ENCODE measurements around the gene SSNA1. TPM values are rescaled to one million over a fixed set of nuclear protein-coding genes. Genes with fewer than 3 reads are reported as not detected.
A peak's percentile ranks its signal among the peaks of the same experiment; 100 is the strongest.

Gene SSNA1
- polyA plus RNA-seq (170 and 195 TPM in 2 replicates), polyA minus RNA-seq (51.7 and 63.3 TPM in 2 replicates)

DNA sequence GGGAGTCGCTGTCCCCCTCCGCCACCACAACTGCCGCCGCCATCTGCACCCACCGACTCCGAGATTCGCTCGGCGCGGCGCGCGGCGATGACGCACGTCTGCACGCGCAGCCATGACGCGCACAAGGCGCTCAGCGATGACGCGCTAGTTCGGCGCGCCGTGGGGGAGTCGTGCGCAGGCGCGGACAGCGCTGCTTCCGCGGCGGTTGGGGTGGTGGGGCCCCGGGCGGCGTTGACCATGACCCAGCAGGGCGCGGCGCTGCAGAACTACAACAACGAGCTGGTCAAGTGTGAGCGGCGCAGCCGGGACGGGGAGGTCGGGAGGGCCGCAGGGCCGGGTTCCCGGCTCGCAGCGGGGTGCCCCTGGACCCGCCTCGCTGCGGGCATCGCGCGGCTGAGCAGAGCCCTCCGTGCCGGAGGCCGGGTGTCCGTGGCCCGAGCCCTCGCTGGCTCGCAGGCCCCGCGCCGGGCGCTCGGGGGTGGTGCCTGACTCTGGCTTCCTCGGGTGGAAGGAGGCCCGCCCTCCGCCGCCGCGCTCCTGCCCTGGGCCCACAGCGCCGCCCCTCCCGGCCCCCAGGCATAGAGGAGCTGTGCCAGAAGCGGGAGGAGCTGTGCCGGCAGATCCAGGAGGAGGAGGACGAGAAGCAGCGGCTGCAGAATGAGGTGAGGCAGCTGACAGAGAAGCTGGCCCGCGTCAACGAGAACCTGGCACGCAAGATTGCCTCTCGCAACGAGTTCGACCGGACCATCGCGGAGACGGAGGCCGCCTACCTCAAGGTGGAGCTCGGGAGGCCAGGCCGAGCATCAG, at the start of gene SSNA1, which contains the start of gene ANAPC2:
TSS of gene SSNA1 (plus strand) at position 187 of the 807 bp plus-strand sequence. CDS start at position 238, 51 bp downstream.
TSS of gene ANAPC2 (minus strand) at position 71 of the 807 bp plus-strand sequence. CDS start at position 43, 28 bp downstream.
- Histone ChIP-seq H3K27ac (ENCODE audit: low read length) (peak within 1 kb of the TSS; percentile 76), H3K9me3 (ENCODE audit: low read length) (no peaks in the 10 kb centered on the region), H3K36me3 (ENCODE audit: insufficient read depth, low read length) (no peaks in the 10 kb centered on the region), H2AFZ (ENCODE audit: low read depth, low read length) (peak within 1 kb of the TSS; percentile 69), H3F3A (ENCODE audit: insufficient read depth, low read length, poor library complexity, severe bottlenecking) (no peaks in the 10 kb centered on the region), H3K4me3 (ENCODE audit: low read length) (peak within 1 kb of the TSS; percentile 98), H3K9me2 (ENCODE audit: insufficient read depth, low read length) (no peaks in the 10 kb centered on the region), H4K20me1 (ENCODE audit: insufficient read depth) (no peaks in the 10 kb centered on the region), H3K79me2 (replicated peaks; ENCODE audit: insufficient read depth, low read length) (peaks cover 14% of the 10 kb centered on the region), H3K27me3 (ENCODE audit: insufficient read depth, low read depth, low read length) (no peaks in the 10 kb centered on the region), H3K9ac (ENCODE audit: low read length) (peak within 1 kb of the TSS; percentile 85), H3K4me2 (ENCODE audit: low read length) (peak within 1 kb of the TSS; percentile 95)
- no peak for TF ChIP-seq EZH2 (IDR thresholded peaks at IDR 0.05; ENCODE audit: borderline replicate concordance, insufficient read depth, low read length, poor library complexity, severe bottlenecking)
- TF ChIP-seq CTCF (IDR thresholded peaks at IDR 0.05; ENCODE audit: poor library complexity, severe bottlenecking): peak; percentile 46
- peak; percentile 51 for TF ChIP-seq SMC3 (conservative IDR thresholded peaks at IDR 0.05; ENCODE audit: poor library complexity)
- TF ChIP-seq, protein P1, sequence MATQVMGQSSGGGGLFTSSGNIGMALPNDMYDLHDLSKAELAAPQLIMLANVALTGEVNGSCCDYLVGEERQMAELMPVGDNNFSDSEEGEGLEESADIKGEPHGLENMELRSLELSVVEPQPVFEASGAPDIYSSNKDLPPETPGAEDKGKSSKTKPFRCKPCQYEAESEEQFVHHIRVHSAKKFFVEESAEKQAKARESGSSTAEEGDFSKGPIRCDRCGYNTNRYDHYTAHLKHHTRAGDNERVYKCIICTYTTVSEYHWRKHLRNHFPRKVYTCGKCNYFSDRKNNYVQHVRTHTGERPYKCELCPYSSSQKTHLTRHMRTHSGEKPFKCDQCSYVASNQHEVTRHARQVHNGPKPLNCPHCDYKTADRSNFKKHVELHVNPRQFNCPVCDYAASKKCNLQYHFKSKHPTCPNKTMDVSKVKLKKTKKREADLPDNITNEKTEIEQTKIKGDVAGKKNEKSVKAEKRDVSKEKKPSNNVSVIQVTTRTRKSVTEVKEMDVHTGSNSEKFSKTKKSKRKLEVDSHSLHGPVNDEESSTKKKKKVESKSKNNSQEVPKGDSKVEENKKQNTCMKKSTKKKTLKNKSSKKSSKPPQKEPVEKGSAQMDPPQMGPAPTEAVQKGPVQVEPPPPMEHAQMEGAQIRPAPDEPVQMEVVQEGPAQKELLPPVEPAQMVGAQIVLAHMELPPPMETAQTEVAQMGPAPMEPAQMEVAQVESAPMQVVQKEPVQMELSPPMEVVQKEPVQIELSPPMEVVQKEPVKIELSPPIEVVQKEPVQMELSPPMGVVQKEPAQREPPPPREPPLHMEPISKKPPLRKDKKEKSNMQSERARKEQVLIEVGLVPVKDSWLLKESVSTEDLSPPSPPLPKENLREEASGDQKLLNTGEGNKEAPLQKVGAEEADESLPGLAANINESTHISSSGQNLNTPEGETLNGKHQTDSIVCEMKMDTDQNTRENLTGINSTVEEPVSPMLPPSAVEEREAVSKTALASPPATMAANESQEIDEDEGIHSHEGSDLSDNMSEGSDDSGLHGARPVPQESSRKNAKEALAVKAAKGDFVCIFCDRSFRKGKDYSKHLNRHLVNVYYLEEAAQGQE (IDR thresholded peaks at IDR 0.05; ENCODE audit: borderline replicate concordance): peak; percentile 66
- peak; percentile 27 for TF ChIP-seq RAD21 (conservative IDR thresholded peaks at IDR 0.05)
- TF ChIP-seq POLR2AphosphoS5 (IDR thresholded peaks at IDR 0.05): no peak
- peak; percentile 93 for TF ChIP-seq MXI1 (conservative IDR thresholded peaks at IDR 0.05; ENCODE audit: poor library complexity, severe bottlenecking)
- TF ChIP-seq EP300 (conservative IDR thresholded peaks at IDR 0.05; ENCODE audit: poor library complexity, severe bottlenecking): peak; percentile 79
- peak; percentile 44 for TF ChIP-seq TAF1 (IDR thresholded peaks at IDR 0.05; ENCODE audit: low read depth)

GRCh38 chr9:137138722-137139467, 49.6 kb upstream of the SSNA1 start, which contains the start of gene GRIN1:
Gene GRIN1 (plus strand): TSS chr9:137139154. CDS start chr9:137139487, 333 bp downstream.
- H3K9ac ChIP-seq (ENCODE audit: low read length): peak within 1 kb of the TSS; percentile 58
- peak within 1 kb of the TSS; percentile 35 for H3K27ac ChIP-seq (ENCODE audit: low read length)
- no peaks in the 10 kb centered on the region for H3K79me2 ChIP-seq (replicated peaks; ENCODE audit: insufficient read depth, low read length)
- no peak within 1 kb of the TSS for H3K4me2 ChIP-seq (ENCODE audit: low read length)
- peak within 1 kb of the TSS; percentile 58 for H3K4me3 ChIP-seq (ENCODE audit: low read length)
- no peaks in the 10 kb centered on the region for H3F3A ChIP-seq (ENCODE audit: insufficient read depth, low read length, poor library complexity, severe bottlenecking)
- TF ChIP-seq POLR2AphosphoS5 (IDR thresholded peaks at IDR 0.05): peak; percentile 8
- no peak for TF ChIP-seq EZH2 (IDR thresholded peaks at IDR 0.05; ENCODE audit: borderline replicate concordance, insufficient read depth, low read length, poor library complexity, severe bottlenecking)
- no peak for TF ChIP-seq CTCF (IDR thresholded peaks at IDR 0.05; ENCODE audit: poor library complexity, severe bottlenecking)
- no peak for TF ChIP-seq TAF1 (IDR thresholded peaks at IDR 0.05; ENCODE audit: low read depth)
- H2AFZ ChIP-seq (ENCODE audit: low read depth, low read length): peak within 1 kb of the TSS; percentile 21
- peaks cover 86% of the 10 kb centered on the region for H3K27me3 ChIP-seq (ENCODE audit: insufficient read depth, low read depth, low read length)
- H3K9me3 ChIP-seq (ENCODE audit: low read length): no peaks in the 10 kb centered on the region
- no peaks in the 10 kb centered on the region for H3K36me3 ChIP-seq (ENCODE audit: insufficient read depth, low read length)
- no peaks in the 10 kb centered on the region for H3K9me2 ChIP-seq (ENCODE audit: insufficient read depth, low read length)
- H4K20me1 ChIP-seq (ENCODE audit: insufficient read depth): no peaks in the 10 kb centered on the region

Measured in neural cell (in vitro differentiated cells).